ENCODE results near the gene NELL2.
A peak's percentile ranks its signal among the peaks of the same experiment; 100 is the strongest.

GRCh38 chr12:44465139-44465538 is 411.0 kb downstream of the NELL2 start:
- peak; percentile 26; the same call in 1 of the 2 replicates for TF ChIP-seq RAD21 (IDR thresholded peaks at IDR 0.05; ENCODE audit: low read length)
- no peak for TF ChIP-seq TCF12 (IDR thresholded peaks at IDR 0.05)
- peak; percentile 32 for TF ChIP-seq CTCF (IDR thresholded peaks at IDR 0.05)
- no peak for TF ChIP-seq JUND (IDR thresholded peaks at IDR 0.05)
- no peak for TF ChIP-seq EP300 (IDR thresholded peaks at IDR 0.05; ENCODE audit: borderline replicate concordance in 1 of 2, low read depth in 1 of 2, low read length in 1 of 2)
- TF ChIP-seq YY1 (IDR thresholded peaks at IDR 0.05; ENCODE audit: low read depth), result no peak
- TF ChIP-seq FOSL2 (IDR thresholded peaks at IDR 0.05; ENCODE audit: borderline replicate concordance, low read depth), result no peak
- no peak for TF ChIP-seq POLR2AphosphoS5 (IDR thresholded peaks at IDR 0.05; ENCODE audit: low read depth, low read length)
- no peak for TF ChIP-seq REST (IDR thresholded peaks at IDR 0.05; ENCODE audit: low read depth, low read length)
- TF ChIP-seq RCOR1 (IDR thresholded peaks at IDR 0.05; ENCODE audit: low read length), result no peak
- TF ChIP-seq TAF1 (IDR thresholded peaks at IDR 0.05; ENCODE audit: borderline replicate concordance, low read depth, low read length), result no peak

Measured in SK-N-SH (cell line).